ENCODE data around the gene ZNF407. TPM values are rescaled to one million over a fixed set of nuclear protein-coding genes. Genes with fewer than 3 reads are reported as not detected.

Gene ZNF407
- total and polyA plus RNA-seq, 2 donors = 5.1 to 9.7 TPM

GRCh38 chr18:74573053-74573452 lies 24.6 kb upstream of the ZNF407 start:
- Histone ChIP-seq H3K27ac (ENCODE audit: low read depth in 1 of 2, low read length in 1 of 2) (no peak overlapping the region), H3K4me1 (ENCODE audit: control insufficient read depth in 2 of 2, insufficient read depth in 2 of 2, low read length in 2 of 2) (no peaks in the 10 kb centered on the region), H3K9me3 (ENCODE audit: control insufficient read depth in 2 of 2, insufficient read depth in 1 of 2, low read length in 1 of 2) (no peaks in the 10 kb centered on the region), H3K4me3 (ENCODE audit: low read length in 2 of 2) (no peak overlapping the region), H3K27me3 (ENCODE audit: control insufficient read depth in 2 of 2, insufficient read depth in 1 of 2, low read length in 1 of 2) (no peaks in the 10 kb centered on the region), H3K36me3 (ENCODE audit: control insufficient read depth in 2 of 2, insufficient read depth in 2 of 2, low read length in 1 of 2) (no peaks in the 10 kb centered on the region)
- DNase-seq (ENCODE audit: low read depth in 6 of 9, low spot score in 9 of 9) = no peak

- no peaks in the 10 kb centered on the region for H3K9me3 ChIP-seq (ENCODE audit: control insufficient read depth in 2 of 2, insufficient read depth in 1 of 2, low read length in 1 of 2)
- H3K27me3 ChIP-seq (ENCODE audit: control insufficient read depth in 2 of 2, insufficient read depth in 1 of 2, low read length in 1 of 2) = no peaks in the 10 kb centered on the region
- 97% methylated on average over 2 of the region's 2 CpGs for WGBS
- H3K4me1 ChIP-seq (ENCODE audit: control insufficient read depth in 2 of 2, insufficient read depth in 2 of 2, low read length in 2 of 2) = no peaks in the 10 kb centered on the region
- no peaks in the 10 kb centered on the region for H3K36me3 ChIP-seq (ENCODE audit: control insufficient read depth in 2 of 2, insufficient read depth in 2 of 2, low read length in 1 of 2)
- no peak overlapping the region for H3K27ac ChIP-seq (ENCODE audit: low read depth in 1 of 2, low read length in 1 of 2)
- no peak overlapping the region for H3K4me3 ChIP-seq (ENCODE audit: low read length in 2 of 2)
- DNase-seq (ENCODE audit: low read depth in 6 of 9, low spot score in 9 of 9) = no peak
Observed at GRCh38 chr18:74574916-74575315, 22.8 kb upstream of the ZNF407 start.

GRCh38 chr18:74577019-74577418 lies 20.7 kb upstream of the ZNF407 start:
- DNase-seq (ENCODE audit: low read depth in 6 of 9, low spot score in 9 of 9) = no peak
- WGBS = 63% methylated on average over 5 of the region's 5 CpGs
- no peak overlapping the region for H3K4me3 ChIP-seq (ENCODE audit: low read length in 2 of 2)
- H3K27ac ChIP-seq (ENCODE audit: low read depth in 1 of 2, low read length in 1 of 2) = no peak overlapping the region
- H3K27me3 ChIP-seq (ENCODE audit: control insufficient read depth in 2 of 2, insufficient read depth in 1 of 2, low read length in 1 of 2) = no peaks in the 10 kb centered on the region
- no peaks in the 10 kb centered on the region for H3K36me3 ChIP-seq (ENCODE audit: control insufficient read depth in 2 of 2, insufficient read depth in 2 of 2, low read length in 1 of 2)
- H3K4me1 ChIP-seq (ENCODE audit: control insufficient read depth in 2 of 2, insufficient read depth in 2 of 2, low read length in 2 of 2) = no peaks in the 10 kb centered on the region
- no peaks in the 10 kb centered on the region for H3K9me3 ChIP-seq (ENCODE audit: control insufficient read depth in 2 of 2, insufficient read depth in 1 of 2, low read length in 1 of 2)

- no peak overlapping the region for H3K4me3 ChIP-seq (ENCODE audit: low read length in 2 of 2)
- no peaks in the 10 kb centered on the region for H3K27me3 ChIP-seq (ENCODE audit: control insufficient read depth in 2 of 2, insufficient read depth in 1 of 2, low read length in 1 of 2)
- 81% methylated on average over 8 of the region's 8 CpGs for WGBS
- H3K36me3 ChIP-seq (ENCODE audit: control insufficient read depth in 2 of 2, insufficient read depth in 2 of 2, low read length in 1 of 2) = no peaks in the 10 kb centered on the region
- no peaks in the 10 kb centered on the region for H3K9me3 ChIP-seq (ENCODE audit: control insufficient read depth in 2 of 2, insufficient read depth in 1 of 2, low read length in 1 of 2)
- no peak for DNase-seq (ENCODE audit: low read depth in 6 of 9, low spot score in 9 of 9)
- no peak overlapping the region for H3K27ac ChIP-seq (ENCODE audit: low read depth in 1 of 2, low read length in 1 of 2)
- H3K4me1 ChIP-seq (ENCODE audit: control insufficient read depth in 2 of 2, insufficient read depth in 2 of 2, low read length in 2 of 2) = no peaks in the 10 kb centered on the region
Observed at GRCh38 chr18:74579496-74580065, 18.1 kb upstream of the ZNF407 start.

- Histone ChIP-seq H3K27me3 (ENCODE audit: control insufficient read depth in 2 of 2, insufficient read depth in 1 of 2, low read length in 1 of 2) (peaks cover 0 to 2% of the 10 kb centered on the region in 2 donors), H3K4me3 (ENCODE audit: low read length in 2 of 2) (no peak overlapping the region), H3K4me1 (ENCODE audit: control insufficient read depth in 2 of 2, insufficient read depth in 2 of 2, low read length in 2 of 2) (no peaks in the 10 kb centered on the region), H3K9me3 (ENCODE audit: control insufficient read depth in 2 of 2, insufficient read depth in 1 of 2, low read length in 1 of 2) (no peaks in the 10 kb centered on the region), H3K27ac (ENCODE audit: low read depth in 1 of 2, low read length in 1 of 2) (no peak overlapping the region), H3K36me3 (ENCODE audit: control insufficient read depth in 2 of 2, insufficient read depth in 2 of 2, low read length in 1 of 2) (no peaks in the 10 kb centered on the region)
- 92% methylated on average over 6 of the region's 6 CpGs for WGBS
- no peak for DNase-seq (ENCODE audit: low read depth in 6 of 9, low spot score in 9 of 9)
Observed at GRCh38 chr18:74582642-74583041, 15.0 kb upstream of the ZNF407 start.

- no peak overlapping the region for H3K27ac ChIP-seq (ENCODE audit: low read depth in 1 of 2, low read length in 1 of 2)
- 75% methylated on average over 8 of the region's 8 CpGs for WGBS
- DNase-seq (ENCODE audit: low read depth in 6 of 9, low spot score in 9 of 9) = no peak
- H3K4me1 ChIP-seq (ENCODE audit: control insufficient read depth in 2 of 2, insufficient read depth in 2 of 2, low read length in 2 of 2) = no peaks in the 10 kb centered on the region
- H3K36me3 ChIP-seq (ENCODE audit: control insufficient read depth in 2 of 2, insufficient read depth in 2 of 2, low read length in 1 of 2) = no peaks in the 10 kb centered on the region
- no peak overlapping the region for H3K4me3 ChIP-seq (ENCODE audit: low read length in 2 of 2)
- no peaks in the 10 kb centered on the region for H3K9me3 ChIP-seq (ENCODE audit: control insufficient read depth in 2 of 2, insufficient read depth in 1 of 2, low read length in 1 of 2)
- H3K27me3 ChIP-seq (ENCODE audit: control insufficient read depth in 2 of 2, insufficient read depth in 1 of 2, low read length in 1 of 2) = peaks cover 0 to 4% of the 10 kb centered on the region in 2 donors
Observed at GRCh38 chr18:74587441-74587840, 10.2 kb upstream of the ZNF407 start.

- Histone ChIP-seq H3K36me3 (ENCODE audit: control insufficient read depth in 2 of 2, insufficient read depth in 2 of 2, low read length in 1 of 2) (peaks cover 0 to 13% of the 10 kb centered on the region in 2 donors), H3K4me3 (ENCODE audit: low read length in 2 of 2) (no peak overlapping the region), H3K27ac (ENCODE audit: low read depth in 1 of 2, low read length in 1 of 2) (no peak overlapping the region), H3K4me1 (ENCODE audit: control insufficient read depth in 2 of 2, insufficient read depth in 2 of 2, low read length in 2 of 2) (no peaks in the 10 kb centered on the region), H3K9me3 (ENCODE audit: control insufficient read depth in 2 of 2, insufficient read depth in 1 of 2, low read length in 1 of 2) (no peaks in the 10 kb centered on the region), H3K27me3 (ENCODE audit: control insufficient read depth in 2 of 2, insufficient read depth in 1 of 2, low read length in 1 of 2) (peaks cover 0 to 4% of the 10 kb centered on the region in 2 donors)
- no peak for DNase-seq (ENCODE audit: low read depth in 6 of 9, low spot score in 9 of 9)
- WGBS = 83% methylated on average over 6 of the region's 6 CpGs
Observed at GRCh38 chr18:74589021-74589420, 8.6 kb upstream of the ZNF407 start.

- no peak for DNase-seq (ENCODE audit: low read depth in 6 of 9, low spot score in 9 of 9)
- no peak overlapping the region for H3K4me3 ChIP-seq (ENCODE audit: low read length in 2 of 2)
- WGBS = 97% methylated on average over 3 of the region's 3 CpGs
- H3K4me1 ChIP-seq (ENCODE audit: control insufficient read depth in 2 of 2, insufficient read depth in 2 of 2, low read length in 2 of 2) = no peaks in the 10 kb centered on the region
- H3K27ac ChIP-seq (ENCODE audit: low read depth in 1 of 2, low read length in 1 of 2) = no peak overlapping the region
- H3K36me3 ChIP-seq (ENCODE audit: control insufficient read depth in 2 of 2, insufficient read depth in 2 of 2, low read length in 1 of 2) = peaks cover 0 to 15% of the 10 kb centered on the region in 2 donors
- no peaks in the 10 kb centered on the region for H3K9me3 ChIP-seq (ENCODE audit: control insufficient read depth in 2 of 2, insufficient read depth in 1 of 2, low read length in 1 of 2)
- H3K27me3 ChIP-seq (ENCODE audit: control insufficient read depth in 2 of 2, insufficient read depth in 1 of 2, low read length in 1 of 2) = peaks cover 0 to 4% of the 10 kb centered on the region in 2 donors
Observed at GRCh38 chr18:74589811-74590210, 7.9 kb upstream of the ZNF407 start.

- Histone ChIP-seq H3K4me3 (ENCODE audit: low read length in 2 of 2) (no peak overlapping the region), H3K27ac (ENCODE audit: low read depth in 1 of 2, low read length in 1 of 2) (no peak overlapping the region), H3K4me1 (ENCODE audit: control insufficient read depth in 2 of 2, insufficient read depth in 2 of 2, low read length in 2 of 2) (no peaks in the 10 kb centered on the region), H3K9me3 (ENCODE audit: control insufficient read depth in 2 of 2, insufficient read depth in 1 of 2, low read length in 1 of 2) (no peaks in the 10 kb centered on the region), H3K36me3 (ENCODE audit: control insufficient read depth in 2 of 2, insufficient read depth in 2 of 2, low read length in 1 of 2) (peaks cover 0 to 15% of the 10 kb centered on the region in 2 donors), H3K27me3 (ENCODE audit: control insufficient read depth in 2 of 2, insufficient read depth in 1 of 2, low read length in 1 of 2) (peaks cover 0 to 4% of the 10 kb centered on the region in 2 donors)
- 92% methylated on average over 1 of the region's 1 CpG for WGBS
- DNase-seq (ENCODE audit: low read depth in 6 of 9, low spot score in 9 of 9) = no peak
Observed at GRCh38 chr18:74590671-74591070, 7.0 kb upstream of the ZNF407 start.

GRCh38 chr18:74595431-74595830 lies 2.2 kb upstream of the ZNF407 start:
- H3K27me3 ChIP-seq (ENCODE audit: control insufficient read depth in 2 of 2, insufficient read depth in 1 of 2, low read length in 1 of 2) = no peaks in the 10 kb centered on the region
- H3K9me3 ChIP-seq (ENCODE audit: control insufficient read depth in 2 of 2, insufficient read depth in 1 of 2, low read length in 1 of 2) = peaks cover 0 to 3% of the 10 kb centered on the region in 2 donors
- no peak overlapping the region for H3K4me3 ChIP-seq (ENCODE audit: low read length in 2 of 2)
- H3K4me1 ChIP-seq (ENCODE audit: control insufficient read depth in 2 of 2, insufficient read depth in 2 of 2, low read length in 2 of 2) = peaks cover 11 to 13% of the 10 kb centered on the region in 2 donors
- H3K27ac ChIP-seq (ENCODE audit: low read depth in 1 of 2, low read length in 1 of 2) = no peak overlapping the region
- H3K36me3 ChIP-seq (ENCODE audit: control insufficient read depth in 2 of 2, insufficient read depth in 2 of 2, low read length in 1 of 2) = peaks cover 0 to 15% of the 10 kb centered on the region in 2 donors
- DNase-seq (ENCODE audit: low read depth in 6 of 9, low spot score in 9 of 9) = no peak

Data from thymus (tissue), 11 donors.